OCI-LY3 (cell line): ENCODE results near the gene NCEH1.

ENCODE experiments used
- H2AFZ ChIP-seq: fragments of 200-600, 300-600 bp; shearing (Covaris generic); 2 replicates; pipeline ENCODE4 v1.6.0; 2014; ENCODE audit warnings: antibody characterized with exemption, low read depth, low read length
- H3K27ac ChIP-seq: fragments of 200-600, 300-600 bp; sonication (generic); 2 replicates; pipeline ENCODE4 v1.5.1; 2014; ENCODE audit warnings: mild to moderate bottlenecking, low read length, moderate library complexity, mixed read lengths
- H3K27me3 ChIP-seq: fragments of 200-600, 300-600 bp; sonication (generic); 2 replicates; pipeline ENCODE4 v1.6.1; 2014; ENCODE audit warnings: low read depth, low read length, mixed read lengths
- H3K36me3 ChIP-seq: fragments of 200-600, 300-600 bp; sonication (generic); replicated peaks from 2 replicates; pipeline ENCODE3; 2014; ENCODE audit warnings: low read depth, low read length, mixed read lengths
- H3K4me1 ChIP-seq: fragments of 300-600, 200-600 bp; sonication (generic); 2 replicates; pipeline ENCODE4 v1.6.1; 2014; ENCODE audit warnings: low read length, mixed read lengths
- H3K4me2 ChIP-seq: fragments of 200-600, 300-600 bp; sonication (generic); 2 replicates; pipeline ENCODE4 v1.6.1; 2014; ENCODE audit warnings: low read length, mixed read lengths
- H3K4me3 ChIP-seq: fragments of 300-600, 200-600 bp; sonication (generic); 2 replicates; pipeline ENCODE4 v1.5.1; 2014; ENCODE audit warnings: antibody characterized with exemption, mild to moderate bottlenecking, low read length, moderate library complexity
- H3K79me2 ChIP-seq: fragments of 300-600, 200-600 bp; shearing (Covaris generic); 2 replicates; pipeline ENCODE4 v1.6.1; 2014; ENCODE audit warnings: mild to moderate bottlenecking, low read length, mixed read lengths
- H3K9ac ChIP-seq: fragments of 300-600, 200-600 bp; shearing (Covaris generic); 2 replicates; pipeline ENCODE4 v1.6.0; 2014; ENCODE audit warnings: mild to moderate bottlenecking, low read length, moderate library complexity
- H3K9me3 ChIP-seq: fragments of 200-600, 300-600 bp; shearing (Covaris generic); 2 replicates; pipeline ENCODE4 v1.6.1; 2014; ENCODE audit warnings: low read length, mixed read lengths; ENCODE audit not compliant: insufficient read depth
- H4K20me1 ChIP-seq: fragments of 200-600, 300-600 bp; sonication (generic); 2 replicates; pipeline ENCODE4 v1.6.1; 2016; ENCODE audit warnings: low read length, mixed read lengths; ENCODE audit not compliant: insufficient read depth
- CTCF ChIP-seq: fragments of 200-600, 300-600 bp; sonication (generic); IDR thresholded peaks from 2 replicates; pipeline ENCODE4 v1.5.1; 2014; ENCODE audit warnings: antibody characterized with exemption, low read length, low read depth
- EZH2phosphoT487 ChIP-seq: fragments of 200-600 bp; shearing (Covaris generic); IDR thresholded peaks from 2 replicates; pipeline ENCODE4 v1.6.1; 2018; ENCODE audit warnings: antibody characterized with exemption, mixed run types, low read depth

Gene NCEH1

GRCh38 chr3:172658344-172659245 is 52.3 kb downstream of the NCEH1 start:
- H3K9ac ChIP-seq, result no peak overlapping the region
- H3K27me3 ChIP-seq, result no peaks in the 10 kb centered on the region
- no peaks in the 10 kb centered on the region for H3K4me1 ChIP-seq
- TF ChIP-seq CTCF, result no peak
- TF ChIP-seq EZH2phosphoT487, result no peak
- H3K4me2 ChIP-seq, result no peak overlapping the region
- no peaks in the 10 kb centered on the region for H3K9me3 ChIP-seq
- no peaks in the 10 kb centered on the region for H3K79me2 ChIP-seq
- H3K36me3 ChIP-seq, result no peaks in the 10 kb centered on the region
- no peak overlapping the region for H2AFZ ChIP-seq
- no peak overlapping the region for H3K27ac ChIP-seq
- H3K4me3 ChIP-seq, result no peak overlapping the region
- H4K20me1 ChIP-seq, result no peaks in the 10 kb centered on the region

GRCh38 chr3:172656602-172657001 is 54.3 kb downstream of the NCEH1 start:
- no peak overlapping the region for H3K4me2 ChIP-seq
- H2AFZ ChIP-seq, result no peak overlapping the region
- TF ChIP-seq EZH2phosphoT487 (no peak), CTCF (no peak)
- no peaks in the 10 kb centered on the region for H3K27me3 ChIP-seq
- H4K20me1 ChIP-seq, result no peaks in the 10 kb centered on the region
- no peak overlapping the region for H3K4me3 ChIP-seq
- no peaks in the 10 kb centered on the region for H3K4me1 ChIP-seq
- no peak overlapping the region for H3K9ac ChIP-seq
- H3K79me2 ChIP-seq, result no peaks in the 10 kb centered on the region
- H3K36me3 ChIP-seq, result no peaks in the 10 kb centered on the region
- H3K9me3 ChIP-seq, result no peaks in the 10 kb centered on the region
- H3K27ac ChIP-seq, result no peak overlapping the region

- Histone ChIP-seq H3K27ac (no peak overlapping the region), H3K4me3 (no peak overlapping the region), H3K27me3 (no peaks in the 10 kb centered on the region), H2AFZ (no peak overlapping the region), H3K4me1 (no peaks in the 10 kb centered on the region), H3K4me2 (no peak overlapping the region), H3K79me2 (no peaks in the 10 kb centered on the region), H3K36me3 (no peaks in the 10 kb centered on the region), H3K9ac (no peak overlapping the region), H4K20me1 (no peaks in the 10 kb centered on the region), H3K9me3 (no peaks in the 10 kb centered on the region)
- TF ChIP-seq EZH2phosphoT487 (no peak), CTCF (no peak)
Observed at GRCh38 chr3:172655388-172655787, 55.5 kb downstream of the NCEH1 start.

- no peaks in the 10 kb centered on the region for H3K27me3 ChIP-seq
- H3K36me3 ChIP-seq, result no peaks in the 10 kb centered on the region
- TF ChIP-seq CTCF (no peak), EZH2phosphoT487 (no peak)
- H3K4me2 ChIP-seq, result no peak overlapping the region
- H3K4me3 ChIP-seq, result no peak overlapping the region
- H3K27ac ChIP-seq, result no peak overlapping the region
- H4K20me1 ChIP-seq, result no peaks in the 10 kb centered on the region
- no peaks in the 10 kb centered on the region for H3K79me2 ChIP-seq
- no peaks in the 10 kb centered on the region for H3K9me3 ChIP-seq
- no peak overlapping the region for H3K9ac ChIP-seq
- H2AFZ ChIP-seq, result no peak overlapping the region
- H3K4me1 ChIP-seq, result no peaks in the 10 kb centered on the region
Observed at GRCh38 chr3:172654470-172654869, 56.4 kb downstream of the NCEH1 start.
